HG02852 (cell line): Measurements from ENCODE around the gene GBGT1.

ENCODE experiments used
- ATAC-seq: cut with Tn5 transposase; IDR thresholded peaks from one replicate; pipeline ENCODE4 v1.9.1; 2021; ENCODE audit warnings: mild to moderate bottlenecking, moderate library complexity; ENCODE audit not compliant: unreplicated experiment

The GBGT1 gene

GRCh38 chr9:133166392-133166791, 2.7 kb upstream of the GBGT1 start:
- no peak for ATAC-seq

- no peak for ATAC-seq
Measured at GRCh38 chr9:133165452-133165730, 1.7 kb upstream of the GBGT1 start.

- ATAC-seq, result no peak
Measured at GRCh38 chr9:133164191-133164590, 477 bp upstream of the GBGT1 start.

DNA sequence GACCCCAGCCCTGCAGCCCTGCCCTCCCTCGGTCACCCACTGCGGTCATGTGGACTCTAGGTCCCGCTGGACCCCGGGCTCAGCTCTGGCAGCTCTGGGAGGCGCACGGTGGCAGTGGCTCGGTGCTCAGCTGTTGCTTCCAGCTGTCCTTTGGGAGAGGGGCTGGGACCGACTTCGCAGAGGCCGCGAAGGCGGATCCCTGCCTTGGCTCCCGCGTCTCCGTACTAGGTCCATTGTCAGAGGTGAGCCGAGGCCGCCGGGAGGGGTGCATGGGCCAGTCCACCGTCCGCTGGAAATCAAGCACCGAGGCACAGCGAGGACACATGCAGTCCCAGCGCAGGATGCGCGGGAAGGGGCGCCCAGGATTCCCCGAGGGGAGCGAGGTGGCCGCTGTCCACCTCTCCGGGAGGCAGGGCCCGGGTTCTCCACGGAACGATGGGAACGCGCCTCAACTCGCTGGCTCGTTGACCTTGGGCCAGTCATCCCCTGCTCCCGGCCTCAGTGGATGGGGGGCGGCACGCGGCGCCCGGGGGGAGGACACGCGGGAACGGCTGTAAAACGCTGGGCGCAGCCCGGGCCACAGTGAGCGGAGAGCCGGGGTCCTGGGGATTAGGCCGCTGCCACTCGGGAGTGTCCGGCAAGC, 732 bp downstream of the GBGT1 start:
- no peak for ATAC-seq

GRCh38 chr9:133161547-133161950, 2.2 kb downstream of the GBGT1 start:
- ATAC-seq, result no peak

- no peak for ATAC-seq
Measured at GRCh38 chr9:133160742-133161546, 2.8 kb downstream of the GBGT1 start.

DNA sequence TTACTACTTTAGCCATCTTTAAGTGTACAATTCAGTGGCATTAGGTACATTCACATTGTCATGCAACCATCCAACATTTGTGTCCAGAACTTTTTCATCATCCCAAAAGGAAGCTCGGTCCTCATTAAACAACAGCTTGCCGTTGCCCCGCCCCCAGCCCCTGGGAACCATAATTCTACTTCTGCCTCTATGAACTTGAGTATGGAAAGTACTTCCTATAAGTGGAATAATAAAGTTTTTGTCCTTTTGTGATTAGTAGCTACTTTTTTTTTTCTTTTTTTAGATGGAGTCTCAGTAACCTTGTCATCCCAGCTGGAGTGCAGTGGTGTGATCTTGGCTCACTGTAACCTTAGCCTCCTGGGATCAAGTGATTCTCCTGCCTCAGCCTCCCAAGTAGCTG, 5.0 kb downstream of the GBGT1 start:
- ATAC-seq, result no peak

- no peak for ATAC-seq
Measured at GRCh38 chr9:133155156-133155555, 8.6 kb downstream of the GBGT1 start.

DNA sequence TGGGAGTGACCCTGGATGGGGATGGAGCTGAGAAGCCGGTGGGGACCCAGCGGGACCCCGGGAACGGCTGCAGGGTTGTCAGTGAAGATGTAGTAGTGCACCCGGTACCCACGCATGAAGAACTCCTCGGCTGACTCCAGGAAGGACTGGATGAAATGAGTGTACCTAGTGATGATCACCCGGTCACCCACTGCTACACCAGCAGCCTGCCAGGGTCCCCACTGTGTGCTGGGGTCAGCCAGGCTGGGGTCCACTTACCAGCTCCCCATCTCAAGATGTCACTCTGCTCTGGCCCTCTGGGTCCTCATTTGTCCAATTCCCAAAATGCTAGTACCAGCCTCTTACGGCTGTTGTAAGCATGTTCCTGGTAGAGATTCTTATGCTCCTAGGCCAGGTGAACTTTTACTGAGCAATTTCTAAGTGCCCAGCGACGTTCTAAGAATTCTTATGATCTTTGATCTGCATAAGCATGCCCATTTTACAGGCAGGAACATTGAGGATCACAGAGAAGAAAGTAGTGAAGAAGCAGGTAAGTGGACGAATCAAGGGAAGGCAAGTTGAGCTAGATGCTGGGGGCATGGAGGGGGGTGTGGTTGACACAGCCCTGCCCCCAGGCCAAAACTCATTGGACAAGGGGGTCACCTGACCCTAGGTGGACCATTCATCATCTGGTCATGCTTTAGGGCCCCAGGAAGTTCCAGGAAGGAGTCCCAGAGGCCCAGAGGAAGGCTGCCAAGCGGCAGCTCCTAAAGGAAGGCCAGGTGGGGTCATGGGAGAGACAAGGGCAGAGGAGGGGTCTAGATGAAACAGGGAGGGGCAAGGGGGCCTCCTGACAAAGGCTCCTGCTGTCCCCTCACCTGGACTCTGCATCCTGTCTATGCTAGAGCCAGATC, 9.4 kb downstream of the GBGT1 start:
- ATAC-seq, result no peak

DNA sequence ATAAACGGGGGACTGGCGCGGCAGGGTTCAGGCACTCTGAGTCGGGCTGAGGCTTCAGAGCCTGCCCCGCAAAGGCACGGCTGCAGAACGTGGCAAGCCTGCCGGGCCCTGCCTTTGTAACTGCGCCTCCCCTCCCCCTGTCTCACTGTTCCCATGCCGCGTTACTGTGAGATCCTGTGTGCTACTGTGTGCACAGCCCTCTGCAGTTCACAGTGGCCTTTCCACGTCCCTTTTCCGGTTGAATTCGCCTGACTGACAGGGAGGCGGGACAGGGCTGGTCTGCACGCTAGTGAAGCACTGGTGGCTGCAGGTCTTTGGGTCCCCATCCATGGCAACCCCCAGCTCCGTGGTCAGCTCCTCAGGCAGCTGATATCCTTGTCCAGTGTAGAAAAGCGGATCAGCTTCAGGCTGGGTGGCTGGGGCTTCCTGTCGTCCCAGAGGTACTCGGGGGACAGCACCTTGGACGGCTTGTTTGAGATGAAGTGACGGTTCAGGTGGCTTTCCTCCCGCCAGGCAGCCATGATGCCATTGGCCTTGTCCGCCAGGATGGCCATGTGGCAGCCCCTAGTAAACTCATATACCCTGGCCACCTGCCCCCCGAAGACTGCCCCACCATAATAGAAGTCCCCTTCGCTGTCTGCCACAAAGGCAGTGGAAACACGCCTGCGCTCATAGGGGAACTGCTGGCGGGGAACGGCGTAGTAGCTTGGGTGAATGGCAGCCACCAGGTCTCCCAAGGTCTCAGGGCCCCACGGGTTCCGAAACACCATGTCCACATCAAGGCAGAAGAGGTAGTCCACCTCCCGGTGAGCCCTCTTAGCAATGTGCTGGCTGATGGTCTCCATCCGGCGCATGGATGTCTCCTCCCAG, 10.3 kb downstream of the GBGT1 start:
- ATAC-seq, result no peak

DNA sequence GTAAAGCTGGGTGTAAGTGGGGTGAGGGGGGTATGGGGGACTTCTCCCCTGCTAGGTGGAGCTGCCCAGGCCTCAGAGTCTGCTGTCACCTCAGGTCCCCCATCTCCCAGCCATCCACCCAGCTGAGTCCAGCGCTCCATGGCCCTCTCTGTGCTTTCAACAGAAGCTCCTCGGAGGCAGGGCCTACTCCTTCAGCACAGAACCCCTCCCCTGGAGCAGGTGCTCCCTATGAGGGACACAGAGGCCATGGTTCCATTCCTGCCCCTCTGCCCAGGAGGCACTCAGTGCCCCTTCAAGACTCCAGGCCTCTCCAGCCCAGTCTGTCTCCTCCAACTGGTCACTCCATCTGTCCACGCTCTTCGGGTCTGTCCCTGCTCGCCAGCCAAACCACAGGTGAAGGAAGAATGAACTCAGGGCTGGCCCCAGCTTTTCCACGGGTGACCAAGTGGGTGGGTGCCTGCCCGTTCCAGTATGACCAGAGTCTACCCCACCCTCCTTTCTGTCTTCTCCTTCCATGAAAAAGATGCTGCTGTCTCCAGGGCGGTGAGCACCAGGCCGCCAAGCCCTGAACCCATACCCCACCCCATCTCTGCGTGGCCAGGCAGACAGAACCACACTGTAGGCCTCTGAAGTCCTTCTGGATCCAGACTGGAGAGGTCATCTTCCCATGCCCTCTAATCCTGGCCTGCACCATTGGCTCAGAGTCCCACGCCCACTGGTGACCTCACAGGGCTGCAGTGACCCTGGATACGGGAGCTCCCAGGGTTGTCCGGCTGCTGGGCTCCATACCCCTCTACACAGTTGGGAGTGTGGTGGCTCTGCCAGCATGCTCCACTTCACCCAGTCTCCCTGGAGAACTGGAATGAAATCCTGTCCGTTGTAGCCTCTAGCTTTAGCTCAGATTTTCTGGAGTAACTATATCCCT, 11.9 kb downstream of the GBGT1 start:
- ATAC-seq, result no peak

GRCh38 chr9:133151041-133151440, 12.7 kb downstream of the GBGT1 start:
- no peak for ATAC-seq

DNA sequence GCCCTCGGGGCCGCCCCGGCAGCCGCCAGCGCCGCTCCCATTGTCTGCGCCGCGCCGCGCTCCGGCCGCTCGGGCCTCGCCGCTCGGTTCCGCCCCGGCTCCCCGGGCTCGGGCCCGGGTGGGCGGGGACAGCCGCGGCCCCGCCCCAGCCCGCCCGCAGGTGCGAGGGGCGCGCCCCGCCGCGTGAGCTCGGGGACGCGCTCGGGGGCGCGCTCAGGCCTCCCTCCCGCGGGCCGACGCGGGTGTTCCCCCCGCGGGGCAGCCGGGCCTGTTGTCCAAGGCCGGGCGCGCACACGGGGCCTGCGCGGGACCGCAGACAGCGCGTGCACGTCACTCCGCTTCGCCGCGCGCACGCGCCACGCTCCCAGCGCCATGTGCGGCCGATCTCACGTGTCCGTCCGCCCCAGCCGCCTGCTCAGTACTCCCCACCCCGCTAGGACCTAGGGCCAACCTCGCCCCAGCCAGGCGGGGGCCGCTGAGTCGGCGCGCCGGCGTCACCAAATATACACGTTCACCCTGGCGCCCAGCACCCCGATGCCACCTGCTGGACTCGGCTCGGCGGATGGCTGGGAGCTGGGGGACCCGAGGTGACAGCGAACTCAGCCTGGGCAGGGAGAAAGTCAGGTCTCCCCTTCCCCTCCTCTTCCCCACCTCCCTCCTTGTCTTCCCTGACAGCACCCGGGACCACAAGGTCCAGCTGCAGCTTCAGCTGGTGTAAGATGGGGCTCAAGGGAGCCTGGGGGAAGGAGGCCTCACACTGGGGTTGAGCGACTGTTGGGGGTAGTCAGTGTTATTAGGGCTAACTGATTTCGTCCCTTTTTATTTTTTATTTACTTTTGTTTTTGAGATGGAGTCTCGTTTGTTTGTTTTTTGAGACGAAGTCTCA, 14.3 kb downstream of the GBGT1 start:
- peak; percentile 61 for ATAC-seq

- peak; percentile 6 for ATAC-seq
Measured at GRCh38 chr9:133148199-133149129, 15.2 kb downstream of the GBGT1 start.

DNA sequence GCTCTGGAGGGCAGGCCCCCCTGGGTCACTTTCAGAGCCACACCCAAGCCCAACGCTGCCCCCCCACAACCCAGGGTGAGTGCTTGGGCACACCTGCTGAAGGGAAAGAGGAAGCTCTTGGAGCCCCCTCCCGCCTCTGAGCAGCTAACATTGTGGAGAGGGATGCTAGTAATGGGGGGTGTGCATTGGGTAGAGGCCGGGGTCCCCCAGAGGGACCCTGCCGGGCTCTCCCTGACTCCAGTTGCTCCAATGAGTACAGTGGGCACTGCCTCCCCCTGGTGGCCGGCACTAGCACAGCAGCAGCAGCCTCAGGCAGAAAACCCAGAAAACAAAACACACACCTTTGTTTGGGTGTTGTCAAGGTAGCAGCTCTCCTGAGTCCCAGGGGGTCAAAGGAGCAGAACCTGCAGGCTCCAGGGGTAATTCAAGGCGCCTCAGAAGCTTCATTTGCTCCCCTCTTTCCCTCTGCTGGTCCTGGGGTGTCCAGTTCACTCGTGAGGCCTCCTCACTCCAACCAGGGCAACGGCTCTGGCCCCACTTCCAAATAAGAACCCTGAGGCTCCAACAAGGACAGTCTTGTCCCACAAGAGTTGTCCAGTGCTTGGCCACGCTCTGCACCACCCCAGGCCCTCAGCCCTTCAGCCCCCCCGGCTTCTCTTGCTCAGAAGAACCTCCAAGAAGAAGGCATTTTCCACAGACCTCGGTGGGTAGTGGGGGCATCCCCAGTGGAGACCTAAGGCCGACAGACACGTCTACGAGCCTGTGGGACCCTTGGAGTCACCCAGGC, 16.1 kb downstream of the GBGT1 start:
- ATAC-seq, result no peak

DNA sequence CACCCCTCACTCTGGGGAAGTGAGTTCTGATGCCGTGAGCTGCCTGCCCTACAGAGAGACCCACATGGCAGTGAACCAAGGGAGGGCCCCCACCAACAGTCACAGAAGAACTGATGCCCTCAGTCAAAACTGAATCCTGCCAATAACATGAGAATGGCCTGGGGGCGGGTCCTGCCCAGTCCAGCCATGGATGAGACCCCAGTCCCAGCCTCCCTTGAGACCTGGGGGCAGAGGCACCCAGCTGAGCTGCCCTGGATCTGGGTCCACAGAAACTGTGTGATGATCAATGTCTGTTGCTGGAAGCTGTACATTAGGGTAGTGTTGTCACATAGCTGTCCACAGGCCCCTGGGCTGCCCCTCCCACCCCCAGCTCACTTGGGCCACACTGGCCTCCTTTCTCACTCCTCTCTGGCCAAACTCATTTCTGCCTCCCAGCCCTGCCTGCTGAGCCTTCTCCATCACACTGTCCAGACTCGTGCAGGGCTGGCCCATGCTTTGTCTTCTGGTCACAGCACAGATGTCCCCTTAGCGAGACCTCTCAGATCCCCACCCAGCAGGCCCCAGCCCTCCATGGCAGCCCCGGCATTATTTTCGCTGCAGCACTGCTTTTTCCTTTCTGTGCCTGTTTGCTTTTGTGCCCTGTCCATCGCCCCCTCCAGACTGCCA, 16.8 kb downstream of the GBGT1 start:
- ATAC-seq, result no peak
